Caco-2 (cell line): ENCODE results near the gene TRUB1. TPM values are rescaled to one million over a fixed set of nuclear protein-coding genes. Genes with fewer than 3 reads are reported as not detected.

ENCODE experiments used
- BruUV-seq: library from RNA; stranded (reverse); fragments of 400-500 nt; replicated peaks from 2 replicates; lab custom pipeline; 2021; lab: Mats Ljungman, UMichigan
- CTCF ChIA-PET: fragments of 300-600 bp; sonication (Branson Sonifier 250); formaldehyde crosslinking; loops from one replicate; lab custom pipeline; 2022; ENCODE audit warnings: antibody characterized with exemption; lab: Charles Lee
- POLR2A ChIA-PET: fragments of 300-600 bp; sonication (Branson Sonifier 250); formaldehyde crosslinking; loops from one replicate; lab custom pipeline; 2022; ENCODE audit warnings: antibody characterized with exemption; lab: Charles Lee
- DNase-seq, 2 experiments: peaks; one replicate each; pipeline versions ENCODE4 v3.0.0 to v3.0.0-alpha.2; 2020 to 2022
- H3K27me3 ChIP-seq: replicated peaks from 2 replicates; pipeline ENCODE4 v1.6.0; 2011; ENCODE audit warnings: low read length; ENCODE audit not compliant: control insufficient read depth, insufficient read depth
- H3K36me3 ChIP-seq: 2 replicates; pipeline ENCODE4 v1.5.1; 2011; ENCODE audit warnings: low read length; ENCODE audit not compliant: control insufficient read depth, insufficient read depth
- H3K4me1 ChIP-seq: fragments of 250-450 bp; sonication (Bioruptor Pico); 2 replicates; pipeline ENCODE4 v1.5.1; 2020; ENCODE audit warnings: mild to moderate bottlenecking
- H3K4me3 ChIP-seq: 2 replicates; pipeline ENCODE4 v1.5.1; 2011; ENCODE audit warnings: low read depth, mild to moderate bottlenecking, control low read depth, low read length
- H3K9me3 ChIP-seq: fragments of 250-450 bp; sonication (Bioruptor Pico); 2 replicates; pipeline ENCODE4 v1.5.1; 2020; ENCODE audit warnings: mild to moderate bottlenecking, moderate library complexity
- H3K27ac Mint-ChIP-seq: one replicate; pipeline ENCODE4 v1.8.0; 2022; ENCODE audit warnings: mixed read lengths; ENCODE audit not compliant: unreplicated experiment
- H3K27me3 Mint-ChIP-seq: one replicate; pipeline ENCODE4 v1.8.0; 2022; ENCODE audit warnings: mixed read lengths; ENCODE audit not compliant: insufficient read depth, unreplicated experiment
- H3K36me3 Mint-ChIP-seq: one replicate; pipeline ENCODE4 v1.8.0; 2022; ENCODE audit warnings: mild to moderate bottlenecking, mixed read lengths; ENCODE audit not compliant: insufficient read depth, unreplicated experiment
- H3K4me1 Mint-ChIP-seq: one replicate; pipeline ENCODE4 v1.8.0; 2022; ENCODE audit warnings: low read depth, mixed read lengths; ENCODE audit not compliant: unreplicated experiment
- H3K4me3 Mint-ChIP-seq: one replicate; pipeline ENCODE4 v1.8.0; 2022; ENCODE audit warnings: mild to moderate bottlenecking, moderate library complexity, mixed read lengths; ENCODE audit not compliant: unreplicated experiment
- H3K9me3 Mint-ChIP-seq: one replicate; pipeline ENCODE4 v1.8.0; 2022; ENCODE audit warnings: mixed read lengths; ENCODE audit not compliant: unreplicated experiment
- CTCF ChIP-seq, 2 experiments: fragments of 200-600 bp in 1 of 2; IDR thresholded peaks; 1 replicate in 1 of 2; 2 replicates in 1 of 2; pipeline versions ENCODE4 v1.5.1 to v1.8.0; 2011 to 2022; ENCODE audit warnings: antibody characterized with exemption in 1 of 2, control low read depth in 1 of 2, inconsistent platforms in 1 of 2, low read depth in 1 of 2, low read length in 1 of 2, mild to moderate bottlenecking in 1 of 2, moderate library complexity in 1 of 2; ENCODE audit not compliant: insufficient read depth in 1 of 2, severe bottlenecking in 1 of 2, unreplicated experiment in 1 of 2
- intact Hi-C: fragments of 100-400 bp; cut with micrococcal nuclease; formaldehyde crosslinking; loops from one replicate; pipeline ENCODE4 v1.10.0; 2022; ENCODE audit not compliant: unreplicated experiment
- total RNA-seq: library from RNA; stranded (reverse); gene quantifications from 2 replicates; pipeline ENCODE4 v1.2.3, GENCODE V29; 2022

The TRUB1 gene
- total RNA-seq, 1 experiment from 2014 or later = 22.0 TPM

GRCh38 chr10:114925587-114926586 is 12.1 kb upstream of the TRUB1 start:
- intact Hi-C loops = no loop called here
- Mint-ChIP-seq H3K4me1 (no peaks in the 10 kb centered on the region), H3K9me3 (no peaks in the 10 kb centered on the region), H3K27me3 (peaks cover 5% of the 10 kb centered on the region), H3K27ac (no peak overlapping the region), H3K4me3 (no peak overlapping the region), H3K36me3 (no peaks in the 10 kb centered on the region)
- Histone ChIP-seq H3K4me1 (no peaks in the 10 kb centered on the region), H3K4me3 (no peak overlapping the region), H3K36me3 (no peaks in the 10 kb centered on the region), H3K27me3 (no peaks in the 10 kb centered on the region), H3K9me3 (no peaks in the 10 kb centered on the region)
- BruUV-seq = no TSS peak
- POLR2A ChIA-PET = no interaction called here
- TF ChIP-seq CTCF (IDR thresholded peaks at IDR 0.05; ENCODE audit: insufficient read depth in 1 of 2, low read depth in 1 of 2, low read length in 1 of 2, severe bottlenecking in 1 of 2, unreplicated experiment in 1 of 2) = no peak
- no peak for DNase-seq
- CTCF ChIA-PET = no interaction called here

- H3K4me3 ChIP-seq = no peak overlapping the region
- POLR2A ChIA-PET = no interaction called here
Measured at GRCh38 chr10:114928818-114929217, 9.2 kb upstream of the TRUB1 start.

GRCh38 chr10:114930320-114930719 is 7.7 kb upstream of the TRUB1 start:
- no peaks in the 10 kb centered on the region for H3K27me3 ChIP-seq
- no peaks in the 10 kb centered on the region for H3K36me3 Mint-ChIP-seq
- no peak overlapping the region for H3K4me3 Mint-ChIP-seq
- POLR2A ChIA-PET = no interaction called here
- no peak for DNase-seq
- BruUV-seq = no TSS peak
- intact Hi-C loops = no loop called here
- peaks cover 5% of the 10 kb centered on the region for H3K27me3 Mint-ChIP-seq
- no peaks in the 10 kb centered on the region for H3K9me3 Mint-ChIP-seq
- no peak for TF ChIP-seq CTCF (IDR thresholded peaks at IDR 0.05; ENCODE audit: insufficient read depth in 1 of 2, low read depth in 1 of 2, low read length in 1 of 2, severe bottlenecking in 1 of 2, unreplicated experiment in 1 of 2)
- H3K9me3 ChIP-seq = no peaks in the 10 kb centered on the region
- H3K4me3 ChIP-seq = no peak overlapping the region
- CTCF ChIA-PET = no interaction called here
- no peaks in the 10 kb centered on the region for H3K4me1 ChIP-seq
- H3K4me1 Mint-ChIP-seq = no peaks in the 10 kb centered on the region
- H3K27ac Mint-ChIP-seq = no peak overlapping the region
- no peaks in the 10 kb centered on the region for H3K36me3 ChIP-seq

More at GRCh38 chr10:114928818-114929217, 9.2 kb upstream of the TRUB1 start:
- H3K9me3 Mint-ChIP-seq = no peaks in the 10 kb centered on the region
- Histone ChIP-seq H3K27me3 (no peaks in the 10 kb centered on the region), H3K4me1 (no peaks in the 10 kb centered on the region), H3K36me3 (no peaks in the 10 kb centered on the region), H3K9me3 (no peaks in the 10 kb centered on the region)
- H3K36me3 Mint-ChIP-seq = no peaks in the 10 kb centered on the region
- no peak overlapping the region for H3K27ac Mint-ChIP-seq
- no peak for DNase-seq
- intact Hi-C loops = no loop called here
- no peak overlapping the region for H3K4me3 Mint-ChIP-seq
- no peak for TF ChIP-seq CTCF (IDR thresholded peaks at IDR 0.05; ENCODE audit: insufficient read depth in 1 of 2, low read depth in 1 of 2, low read length in 1 of 2, severe bottlenecking in 1 of 2, unreplicated experiment in 1 of 2)
- no peaks in the 10 kb centered on the region for H3K4me1 Mint-ChIP-seq
- peaks cover 5% of the 10 kb centered on the region for H3K27me3 Mint-ChIP-seq
- CTCF ChIA-PET = no interaction called here
- BruUV-seq = no TSS peak
